NCI-H2029 treated with DMSO at 0.1 percent for 48 hours (cell line): Measurements from ENCODE around the gene SLC1A4.
"Not testable (repeated sequence)": the region's sequence is repeated elsewhere in the genome, so short reads cannot be mapped to it uniquely, and the experiment has no call there.

Source experiments
- DNase-seq: peaks from one replicate; lab custom pipeline; 2025; lab: John Stamatoyannopoulos, UW

Gene SLC1A4

DNA sequence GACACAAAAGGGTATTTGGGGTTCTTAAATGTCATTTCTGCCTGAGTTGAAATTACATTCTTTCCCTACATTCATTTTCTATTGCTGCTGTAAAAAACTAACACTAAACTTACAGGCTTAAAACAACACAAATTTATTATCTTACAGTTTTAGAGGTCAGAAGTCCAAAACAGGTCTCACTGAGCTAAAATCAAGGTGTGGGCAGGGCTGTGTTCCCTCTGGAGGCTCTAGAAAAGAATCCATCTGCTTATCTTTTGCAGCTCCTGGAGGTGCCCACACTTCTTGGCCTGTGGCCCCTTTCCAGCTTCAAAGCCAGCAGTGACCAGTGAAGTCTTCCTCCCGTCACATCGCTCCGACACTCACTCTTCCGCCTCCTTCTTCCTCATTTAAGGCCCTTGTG lies 23.2 kb upstream of the SLC1A4 start:
- DNase-seq = no peak

DNA sequence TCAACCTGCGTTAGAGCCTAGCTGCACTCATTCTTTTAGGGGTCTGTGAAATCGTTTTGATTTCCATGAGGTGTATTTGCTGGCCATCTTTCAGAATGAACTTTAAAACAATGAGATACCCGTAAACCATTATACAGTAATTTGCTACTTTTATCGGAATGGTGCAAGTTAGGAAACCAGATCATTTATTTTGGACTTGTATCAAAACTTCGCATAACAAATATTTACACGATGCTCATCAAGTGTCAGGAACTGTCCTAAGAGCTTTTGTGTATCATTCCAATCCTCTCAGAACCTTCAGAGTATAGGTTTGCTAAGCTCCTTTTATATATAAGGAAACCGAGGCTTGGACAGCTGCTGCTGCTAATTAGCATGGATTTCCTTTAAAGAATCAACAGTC lies 22.4 kb upstream of the SLC1A4 start:
- peak; percentile 9 for DNase-seq

DNA sequence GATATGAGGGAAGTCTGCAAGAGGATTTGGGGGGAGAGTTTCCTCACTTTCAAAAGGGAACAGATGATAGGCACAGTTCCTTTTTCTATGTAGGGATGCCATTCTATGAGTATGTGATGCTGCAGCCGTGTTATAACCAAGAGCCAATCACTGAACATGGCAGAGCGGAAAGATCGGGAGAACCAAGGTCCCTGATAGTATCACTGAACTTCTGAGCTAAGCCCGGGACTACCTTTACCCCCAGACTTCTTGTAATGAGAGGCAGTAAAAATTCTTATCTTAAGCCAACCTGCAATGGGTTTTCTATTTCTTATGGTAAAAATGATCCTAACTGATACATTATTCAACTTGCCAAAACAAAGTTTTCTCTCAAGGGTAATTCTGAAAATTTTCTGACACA lies 21.6 kb upstream of the SLC1A4 start:
- DNase-seq = no peak

DNA sequence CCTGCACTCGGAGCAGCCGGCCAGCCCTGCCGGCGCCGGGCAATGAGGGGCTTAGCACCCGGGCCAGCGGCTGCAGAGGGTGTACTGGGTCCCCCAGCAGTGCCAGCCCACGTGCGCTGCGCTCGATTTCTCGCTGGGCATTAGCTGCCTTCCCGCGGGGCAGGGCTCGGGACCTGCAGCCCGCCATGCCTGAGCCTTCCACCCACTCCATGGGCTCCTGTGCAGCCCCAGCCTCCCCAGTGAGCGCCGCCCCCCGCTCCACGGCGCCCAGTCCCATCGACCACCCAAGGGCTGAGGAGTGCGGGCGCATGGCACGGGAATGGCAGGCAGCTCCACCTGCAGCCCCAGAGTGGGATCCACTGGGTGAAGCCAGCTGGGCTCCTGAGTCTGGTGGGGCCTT lies 20.1 kb upstream of the SLC1A4 start:
- not testable (repeated sequence) for DNase-seq

DNA sequence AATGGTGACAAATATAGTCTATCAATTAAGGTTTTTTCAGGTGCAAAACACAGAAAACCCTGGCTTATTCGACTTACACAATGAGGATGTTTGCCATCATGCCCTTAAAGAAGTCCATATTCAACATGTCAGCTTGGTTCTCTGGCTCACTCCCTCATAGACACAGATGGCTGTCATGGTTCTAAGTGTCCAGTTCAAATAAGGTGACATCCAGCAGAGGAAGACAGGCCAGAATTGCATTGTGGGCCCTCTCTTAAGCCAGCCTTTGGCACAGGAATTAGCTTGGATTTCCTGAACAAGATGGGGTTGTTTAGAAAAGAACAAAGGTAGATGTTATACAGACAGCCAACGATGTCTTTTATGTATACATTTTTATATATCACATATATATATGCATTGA lies 18.7 kb upstream of the SLC1A4 start:
- no peak for DNase-seq

DNA sequence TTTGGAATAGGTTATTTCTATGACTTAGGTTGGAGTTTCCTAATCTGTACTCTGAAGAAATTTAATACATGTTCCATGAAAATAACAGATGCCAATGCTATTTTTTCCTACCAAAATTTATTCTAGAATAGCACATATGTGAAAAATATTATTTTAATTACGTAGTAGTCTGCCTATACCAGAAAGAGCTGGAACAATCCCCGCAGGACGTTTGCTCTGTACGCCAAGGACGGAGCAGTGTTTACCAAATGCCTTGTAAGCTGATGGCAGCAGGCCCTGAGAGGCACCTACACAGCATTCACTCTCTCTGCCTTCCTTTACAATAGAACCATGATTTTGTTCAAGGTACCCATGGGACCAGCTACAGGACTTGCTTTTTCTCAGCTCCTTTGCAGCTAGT lies 16.8 kb upstream of the SLC1A4 start:
- no peak for DNase-seq

DNA sequence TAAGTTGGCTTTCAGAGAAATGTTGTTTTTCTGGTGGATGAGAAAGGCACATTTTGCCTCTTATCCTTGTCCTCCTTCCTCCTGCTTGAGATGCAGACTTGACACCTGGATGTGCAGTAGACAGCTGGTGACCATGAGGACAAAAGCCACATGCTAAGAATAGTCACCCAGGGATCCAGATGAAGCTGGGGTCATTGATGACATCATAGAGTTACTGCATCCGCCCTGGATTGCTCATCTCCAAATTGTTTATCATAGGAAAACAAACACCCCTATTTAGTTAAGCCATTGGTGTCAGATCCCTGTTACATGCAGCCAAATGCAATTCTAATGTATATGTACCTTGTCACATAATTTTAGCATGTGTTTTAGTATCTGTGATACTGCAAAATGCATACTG lies 16.3 kb upstream of the SLC1A4 start:
- no peak for DNase-seq

DNA sequence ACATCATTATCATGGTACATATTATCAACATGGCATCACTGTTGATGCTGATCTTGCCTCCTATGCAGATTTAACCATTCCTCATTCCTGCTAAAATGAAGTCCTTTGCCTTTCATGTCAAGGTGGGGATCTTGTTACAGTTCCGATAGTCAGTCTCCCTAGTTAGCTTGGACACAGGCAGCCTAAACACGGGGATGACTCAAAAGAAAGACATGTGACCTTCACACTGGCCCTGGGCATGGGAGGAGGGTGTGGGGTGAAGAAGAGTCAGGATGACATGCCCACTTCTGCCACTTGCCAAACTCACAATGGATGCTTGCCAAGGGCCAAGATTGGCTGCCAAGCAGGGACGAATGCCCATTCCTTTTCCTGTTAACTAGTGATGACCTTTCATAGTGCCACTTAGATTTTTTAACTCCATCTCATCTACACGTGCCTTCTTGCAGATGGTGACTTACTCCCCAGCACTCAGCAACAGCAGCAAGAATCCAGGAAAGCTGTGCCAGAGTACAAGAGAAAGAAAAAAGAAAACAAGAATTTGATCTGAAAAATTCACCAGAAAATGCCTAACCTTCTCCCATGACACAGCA lies 13.9 kb upstream of the SLC1A4 start:
- DNase-seq = peak; percentile 10

DNA sequence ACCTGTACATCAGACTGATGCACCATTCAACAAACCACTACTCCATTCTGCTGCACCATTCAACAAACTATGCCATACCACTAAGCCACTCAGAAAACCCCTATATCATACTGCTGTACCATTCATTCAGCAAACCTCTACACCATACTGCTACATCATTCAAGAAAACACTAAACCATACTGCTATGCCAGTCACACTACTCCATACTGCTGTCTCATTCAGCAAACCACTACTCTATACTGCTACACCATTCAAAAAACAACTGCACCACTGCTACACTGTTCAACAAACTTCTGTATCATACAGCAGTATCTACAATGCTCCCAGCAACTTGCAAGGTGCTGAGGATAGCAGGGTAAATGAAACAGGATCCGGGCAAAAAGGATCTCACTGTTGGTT lies 12.9 kb upstream of the SLC1A4 start:
- DNase-seq = no peak

DNA sequence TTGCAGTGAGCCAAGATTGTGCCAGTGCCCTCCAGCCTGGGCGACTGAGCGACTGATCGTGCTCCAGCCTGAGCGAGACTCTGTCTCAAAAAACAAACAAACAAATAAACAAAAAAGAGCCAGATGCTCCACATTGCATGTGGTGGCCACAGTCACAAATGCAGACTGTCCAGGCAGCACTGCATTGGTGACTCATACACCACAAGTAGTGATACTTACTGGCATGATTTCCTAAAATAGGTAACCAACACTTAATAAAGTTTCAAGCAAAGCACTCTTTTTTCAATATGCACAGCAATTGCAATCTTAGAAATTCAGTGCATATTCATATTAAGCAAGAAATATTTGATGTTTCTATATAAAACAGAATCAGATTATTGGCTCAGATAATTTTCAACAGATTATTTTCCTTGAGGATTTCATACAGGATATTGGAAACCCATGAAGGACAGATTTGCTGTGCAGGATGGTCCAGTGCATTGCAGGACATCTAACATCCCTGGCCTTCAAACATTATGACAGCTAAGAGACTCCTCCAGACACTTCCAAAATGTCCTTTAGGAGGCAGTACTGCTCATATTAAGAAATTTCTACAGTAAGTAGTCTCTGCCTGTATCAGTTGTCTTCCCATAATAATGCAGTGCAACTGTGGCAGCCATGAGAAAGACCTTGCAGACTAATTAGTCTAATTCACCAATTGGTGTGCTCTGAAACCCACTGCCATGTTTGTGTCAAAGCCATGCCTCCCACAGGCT lies 10.5 kb upstream of the SLC1A4 start:
- DNase-seq = no peak

DNA sequence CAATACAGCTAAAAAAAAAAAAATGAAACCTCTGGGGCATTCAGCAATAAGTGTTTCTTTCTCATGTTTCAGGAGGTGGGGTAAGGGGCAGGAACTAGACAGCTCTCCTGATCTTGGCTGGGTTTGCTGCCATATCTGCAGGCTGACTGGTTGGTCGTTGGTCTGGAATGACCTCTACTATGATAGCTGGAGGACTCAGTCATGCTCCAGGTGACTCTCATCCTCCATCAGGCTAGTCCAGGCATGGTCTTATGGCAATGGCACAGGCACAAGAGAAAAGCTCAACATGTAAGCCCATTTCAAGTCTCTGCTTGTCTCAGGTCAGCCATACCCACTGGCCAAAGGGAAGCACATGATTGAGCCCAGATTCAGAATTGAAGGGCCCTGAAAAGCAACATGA lies 9.5 kb upstream of the SLC1A4 start:
- DNase-seq = no peak

DNA sequence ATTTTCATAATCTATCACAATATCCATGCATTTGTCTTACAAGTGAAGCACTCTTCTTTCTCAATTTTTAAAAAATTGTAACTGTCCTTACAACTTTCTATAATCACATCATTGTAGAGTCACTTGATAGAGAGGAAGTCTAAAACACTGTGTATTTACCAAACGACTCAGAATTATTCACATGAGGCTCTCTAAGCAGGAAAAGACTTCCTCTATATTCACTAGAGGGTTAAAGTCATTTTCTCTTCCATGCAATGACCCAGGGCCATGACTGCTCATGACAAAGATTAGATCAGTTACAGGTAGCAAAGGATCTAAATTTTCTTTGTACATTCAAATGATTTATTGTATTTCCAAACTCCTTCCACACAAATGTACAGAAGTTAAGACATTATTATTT lies 9.0 kb upstream of the SLC1A4 start:
- no peak for DNase-seq

DNA sequence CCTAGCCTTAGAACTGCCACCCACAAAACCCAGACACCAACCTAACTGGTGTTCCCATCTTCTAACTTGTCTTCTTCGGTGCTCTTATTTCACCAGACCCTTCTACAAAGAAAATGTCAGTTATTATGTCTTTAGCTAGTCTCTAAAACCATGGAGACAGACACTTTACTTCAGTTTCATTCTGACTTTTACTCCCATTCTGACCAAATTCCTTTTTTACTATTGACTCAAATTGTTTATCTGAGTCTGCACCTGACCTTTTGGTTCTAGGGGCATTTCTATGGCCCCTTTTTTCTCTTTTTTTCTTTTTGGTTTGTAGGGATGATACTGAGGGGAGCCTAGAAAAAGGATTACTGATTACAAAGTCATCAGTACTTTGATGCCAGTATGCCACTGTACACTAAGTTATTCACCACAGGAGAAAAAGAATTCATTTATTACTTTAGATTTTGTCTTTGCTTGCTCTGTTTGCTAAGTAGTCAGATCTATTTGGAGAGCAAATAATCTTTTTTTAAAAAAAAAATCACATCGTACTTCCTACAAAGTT lies 6.8 kb upstream of the SLC1A4 start:
- DNase-seq = no peak

DNA sequence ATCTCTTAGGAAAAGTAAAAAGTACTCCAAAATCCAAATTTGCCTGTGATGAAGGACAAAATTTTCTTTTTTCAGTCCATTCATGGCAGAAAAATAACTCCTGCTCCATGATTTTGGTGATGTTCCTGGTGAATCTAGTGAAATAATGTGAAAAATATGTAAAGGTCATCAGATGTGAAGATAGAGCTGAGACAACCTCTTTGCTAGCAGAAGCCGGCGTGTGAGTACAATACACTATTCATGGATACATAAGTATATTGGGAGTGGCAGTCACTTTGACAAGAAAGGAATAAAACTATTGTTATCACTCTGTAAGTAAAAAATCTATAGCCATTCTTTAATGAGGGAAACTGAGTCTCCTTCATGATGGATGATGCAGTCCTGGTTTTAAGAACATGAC lies 6.3 kb upstream of the SLC1A4 start:
- DNase-seq = no peak

DNA sequence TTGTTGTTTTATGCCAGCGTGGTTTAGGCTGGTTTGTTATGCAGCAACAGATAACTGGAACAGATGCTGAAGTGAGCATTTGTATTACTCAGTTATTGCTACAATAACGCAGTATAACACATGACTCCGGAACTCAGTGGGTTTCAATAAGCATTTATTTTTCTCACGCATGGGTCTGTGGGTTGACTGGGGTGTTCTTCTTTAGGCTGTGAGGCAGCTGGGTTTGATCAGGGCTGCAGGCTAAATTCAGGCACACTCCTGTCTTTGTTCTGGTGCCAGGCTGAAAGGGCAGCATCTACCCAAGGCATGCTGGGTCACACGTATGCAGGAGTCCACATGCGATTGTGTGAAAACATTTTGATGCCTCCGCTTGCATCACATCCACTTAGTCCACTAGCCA lies 3.8 kb upstream of the SLC1A4 start:
- no peak for DNase-seq

DNA sequence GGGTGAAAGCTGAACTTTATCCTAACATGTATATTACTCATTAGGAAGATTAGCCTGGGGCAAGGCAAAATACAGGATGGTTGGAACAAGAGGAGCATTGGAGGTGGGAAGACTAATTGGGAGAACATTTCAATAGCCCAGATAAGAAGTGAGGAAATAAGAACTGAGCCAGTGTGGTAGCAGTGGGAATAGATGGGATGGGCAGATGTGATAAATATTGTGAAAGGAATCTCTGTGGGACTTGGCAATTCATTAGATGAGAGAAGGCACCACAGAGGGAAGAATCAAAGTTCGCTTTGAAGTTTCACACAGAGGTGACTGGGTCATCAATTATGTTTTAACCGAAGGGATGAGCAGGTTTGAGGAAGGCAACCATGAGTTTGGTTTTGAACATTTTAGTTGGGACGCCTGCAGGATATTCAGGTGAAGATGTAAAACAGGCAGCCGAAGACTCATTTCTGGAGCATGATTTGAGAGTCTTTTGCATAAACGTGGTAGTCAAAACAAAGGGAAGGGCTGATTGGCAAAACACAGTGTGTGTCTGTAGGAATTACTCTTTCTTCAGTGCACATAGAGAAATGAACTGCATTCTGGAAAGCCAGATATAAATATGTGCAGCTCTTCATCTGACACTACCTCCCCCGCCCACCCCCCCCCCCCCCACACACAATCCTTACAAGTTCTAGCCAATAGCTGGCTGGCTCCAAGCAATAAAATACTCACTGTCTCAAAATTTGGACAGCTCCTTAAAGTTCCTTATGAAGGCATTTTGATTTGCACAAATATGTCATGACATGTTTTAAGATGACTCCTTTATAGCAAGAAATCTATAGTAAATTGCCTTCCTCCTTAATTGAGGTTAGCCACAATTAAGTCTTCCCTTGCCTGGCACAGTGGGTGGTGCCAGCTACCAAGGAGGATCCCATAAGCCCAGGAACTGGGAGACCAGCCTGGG lies 1.9 kb upstream of the SLC1A4 start:
- DNase-seq = no peak

DNA sequence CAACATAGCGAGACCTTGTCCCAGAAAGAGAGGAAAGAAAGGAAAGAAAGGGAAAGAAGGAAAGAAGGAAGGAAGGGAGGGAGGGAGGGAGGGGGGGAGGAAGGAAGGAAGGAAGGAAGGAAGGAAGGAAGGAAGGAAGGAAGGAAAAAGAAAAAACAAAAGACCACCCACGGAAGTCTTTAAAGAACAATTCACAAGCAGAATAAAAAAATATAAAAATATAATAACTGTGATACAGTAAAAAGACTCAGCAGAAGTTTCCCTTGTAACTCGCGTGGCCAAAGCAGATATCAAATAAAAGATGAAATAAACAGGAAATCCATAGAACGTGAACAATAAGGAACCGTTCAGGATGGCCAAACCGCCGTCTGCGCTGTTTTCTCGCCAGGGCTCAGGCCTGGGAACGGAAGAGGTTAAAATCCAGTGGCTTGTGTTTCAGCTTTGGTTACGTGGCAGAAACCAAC lies 1.2 kb upstream of the SLC1A4 start:
- no peak for DNase-seq

DNA sequence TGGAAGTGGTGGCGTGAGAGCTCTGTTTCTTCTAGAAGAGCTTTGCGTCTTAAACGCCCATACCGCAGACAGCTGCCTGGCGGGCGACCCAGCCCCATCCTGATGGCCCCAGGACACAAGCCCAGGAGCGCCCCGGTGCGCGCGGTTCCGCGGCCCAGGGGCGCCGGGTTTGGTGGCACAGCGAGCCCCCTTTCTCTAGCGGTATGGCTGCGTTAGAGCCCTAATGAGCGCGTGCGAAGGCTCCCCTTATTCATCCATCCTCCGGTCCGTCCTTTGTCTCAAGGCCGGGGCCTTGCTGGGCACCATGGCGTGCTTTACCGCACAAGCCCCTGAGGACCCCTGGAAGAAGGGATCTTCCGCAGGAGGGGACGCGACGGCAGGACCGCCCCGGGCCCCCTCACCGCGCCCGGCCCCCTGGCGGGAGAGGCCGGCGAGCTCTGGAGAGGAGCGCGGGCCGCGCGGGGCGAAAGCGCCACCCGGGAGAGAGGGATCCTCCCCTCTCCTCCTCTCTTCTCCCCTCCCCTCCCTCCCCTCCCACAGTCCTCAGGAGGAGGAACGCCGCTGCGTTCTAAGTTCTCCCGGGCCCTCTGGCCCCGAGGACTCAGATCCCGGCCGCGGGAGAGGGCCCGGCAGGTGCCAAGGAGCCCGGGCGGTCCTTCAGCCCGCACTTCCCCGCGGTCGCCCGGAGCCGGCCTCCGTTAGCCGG lies 626 bp upstream of the SLC1A4 start:
- DNase-seq = peak; percentile 18

DNA sequence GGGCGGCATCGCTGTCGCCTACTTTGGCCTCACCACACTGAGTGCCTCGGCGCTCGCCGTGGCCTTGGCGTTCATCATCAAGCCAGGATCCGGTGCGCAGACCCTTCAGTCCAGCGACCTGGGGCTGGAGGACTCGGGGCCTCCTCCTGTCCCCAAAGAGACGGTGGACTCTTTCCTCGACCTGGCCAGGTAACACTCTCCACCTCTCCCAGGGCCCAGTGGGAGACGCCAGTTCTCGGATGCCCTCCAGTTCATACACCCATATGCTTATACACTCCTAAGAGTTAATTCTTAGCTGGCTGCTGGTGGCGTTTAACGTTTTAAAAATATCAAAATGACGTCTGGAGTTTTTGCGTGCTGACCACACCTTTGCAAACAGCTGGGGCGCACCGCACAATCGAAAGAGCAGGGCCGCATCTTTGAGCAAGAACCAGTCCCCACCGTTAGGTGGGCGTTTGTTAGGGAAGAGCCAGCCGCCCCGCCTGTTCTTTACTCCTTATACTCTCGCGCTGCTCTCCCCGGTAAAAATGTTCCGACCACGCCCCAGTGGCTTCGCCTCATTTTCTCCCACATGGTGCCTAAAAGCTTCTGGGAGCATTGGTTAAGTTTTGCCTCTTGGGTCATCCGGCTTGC lies 899 bp downstream of the SLC1A4 start:
- DNase-seq = no peak

DNA sequence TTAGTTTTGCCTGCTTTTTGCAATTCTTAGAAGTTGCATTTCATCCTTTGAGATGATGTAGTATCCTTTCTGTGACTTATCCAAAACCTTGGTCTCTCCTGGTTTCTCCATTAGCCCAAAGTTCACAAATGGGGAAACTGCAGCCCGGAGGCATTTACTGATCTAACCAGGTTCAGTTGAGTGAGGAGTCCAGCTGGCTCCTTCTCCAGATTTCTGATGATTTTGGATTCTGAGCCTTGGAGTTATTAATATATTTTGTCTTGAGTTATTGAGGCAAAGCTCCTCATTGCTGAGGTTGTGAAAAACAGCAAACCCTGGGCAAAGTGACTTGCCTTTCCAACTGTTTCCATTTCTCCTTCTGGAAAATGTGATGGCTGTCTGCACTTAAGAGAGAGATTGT lies 1.7 kb downstream of the SLC1A4 start:
- no peak for DNase-seq

DNA sequence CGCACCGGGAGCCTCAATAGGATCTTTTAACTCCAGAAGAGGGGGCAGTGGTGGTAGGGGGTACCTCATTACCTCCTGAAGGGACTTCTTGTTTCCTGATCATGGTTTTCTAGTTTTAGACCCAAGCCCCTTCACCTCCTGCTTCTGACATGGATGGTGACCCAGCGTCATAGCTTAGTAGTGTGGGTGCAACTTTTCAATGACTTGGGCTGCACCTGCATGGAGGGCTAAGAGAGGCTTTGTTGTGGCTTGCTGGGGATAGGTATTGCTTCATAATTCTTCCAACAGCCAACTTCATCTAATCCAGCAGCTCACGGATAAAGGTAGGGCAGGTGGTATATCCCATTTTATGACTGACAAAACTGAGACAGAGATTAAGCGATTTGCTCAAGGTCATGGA lies 3.0 kb downstream of the SLC1A4 start:
- DNase-seq = no peak
